H1 (cell line): ENCODE data around the gene RPS6KA5. TPM values are rescaled to one million over a fixed set of nuclear protein-coding genes. Genes with fewer than 3 reads are reported as not detected.

Source experiments
- CTCF ChIA-PET: fragments of 300-600 bp; sonication (Branson Sonifier 250); formaldehyde crosslinking; loops from one replicate; lab custom pipeline; 2021; ENCODE audit not compliant: partially characterized antibody; lab: Charles Lee
- POLR2A ChIA-PET: fragments of 300-600 bp; sonication (Branson Sonifier 250); formaldehyde crosslinking; loops from one replicate; lab custom pipeline; 2021; ENCODE audit warnings: inconsistent platforms; ENCODE audit not compliant: partially characterized antibody; lab: Charles Lee
- DNase-seq, 2 experiments: peaks; one replicate each; pipeline versions ENCODE4 v3.0.0 to v3.0.0-alpha.2; 2010 to 2022; ENCODE audit warnings: low spot score in 2 of 2, low read depth in 1 of 2, mixed read lengths in 1 of 2
- FAIRE-seq: peaks from 2 replicates; lab custom pipeline; 2011; peaks lifted over from hg19 to GRCh38; lab: Jason Lieb, UNC
- H2AFZ ChIP-seq: 2 replicates; pipeline ENCODE4 v1.8.1; 2012; ENCODE audit warnings: low read length, inconsistent platforms
- H2AK5ac ChIP-seq: 2 replicates; pipeline ENCODE4 v1.6.1; 2013; ENCODE audit warnings: low read depth, low read length
- H2BK120ac ChIP-seq: replicated peaks from 2 replicates; pipeline ENCODE3; 2013; ENCODE audit warnings: low read depth, low read length, inconsistent platforms
- H2BK12ac ChIP-seq: 2 replicates; pipeline ENCODE4 v1.6.1; 2013; ENCODE audit warnings: low read depth, low read length
- H2BK15ac ChIP-seq: 2 replicates; pipeline ENCODE4 v1.6.1; 2013; ENCODE audit warnings: low read length
- H2BK20ac ChIP-seq: 2 replicates; pipeline ENCODE4 v1.6.1; 2013; ENCODE audit warnings: low read length
- H2BK5ac ChIP-seq: 2 replicates; pipeline ENCODE4 v1.6.1; 2013; ENCODE audit warnings: low read depth, low read length
- H3K14ac ChIP-seq: 2 replicates; pipeline ENCODE4 v1.6.1; 2013; ENCODE audit warnings: inconsistent platforms; ENCODE audit not compliant: insufficient read length
- H3K18ac ChIP-seq: 2 replicates; pipeline ENCODE4 v1.6.1; 2013; ENCODE audit warnings: low read length; ENCODE audit errors: extremely low read depth
- H3K23ac ChIP-seq: 2 replicates; pipeline ENCODE4 v1.6.1; 2013; ENCODE audit warnings: inconsistent platforms; ENCODE audit not compliant: insufficient read length
- H3K23me2 ChIP-seq: 2 replicates; pipeline ENCODE4 v1.6.1; 2013; ENCODE audit warnings: low read depth, low read length
- H3K27ac ChIP-seq: 2 replicates; pipeline ENCODE4 v1.6.1; 2011; ENCODE audit warnings: low read depth, low read length, inconsistent platforms
- H3K27me3 ChIP-seq, 4 experiments: replicated peaks in 1 of 4; 1 replicate in 1 of 4; 2 replicates in 3 of 4; pipeline versions ENCODE4 v1.6.1 to v1.8.1; 2011 to 2013; ENCODE audit warnings: low read length in 3 of 4, mild to moderate bottlenecking in 3 of 4, inconsistent platforms in 2 of 4, mixed read lengths in 2 of 4, moderate library complexity in 1 of 4; ENCODE audit not compliant: control insufficient read depth in 3 of 4, insufficient read depth in 3 of 4; ENCODE audit errors: extremely low read depth in 1 of 4
- H3K36me3 ChIP-seq, 4 experiments: 2 replicates each; pipeline versions ENCODE4 v1.6.1 to v1.8.1; 2011 to 2013; ENCODE audit warnings: mild to moderate bottlenecking in 4 of 4, low read length in 3 of 4, moderate library complexity in 2 of 4, control low read depth in 1 of 4, inconsistent platforms in 1 of 4; ENCODE audit not compliant: insufficient read depth in 4 of 4, control insufficient read depth in 2 of 4
- H3K4ac ChIP-seq: replicated peaks from 2 replicates; pipeline ENCODE3; 2013; ENCODE audit warnings: low read length, low read depth, mixed read lengths, inconsistent platforms; ENCODE audit not compliant: insufficient read length
- H3K4me1 ChIP-seq, 4 experiments: replicated peaks in 1 of 4; 1 replicate in 1 of 4; 2 replicates in 3 of 4; pipeline versions ENCODE4 v1.6.1 to v1.8.1; 2011 to 2013; ENCODE audit warnings: low read length in 3 of 4, inconsistent platforms in 2 of 4, mixed read lengths in 1 of 4; ENCODE audit not compliant: insufficient read depth in 4 of 4, control insufficient read depth in 3 of 4
- H3K4me2 ChIP-seq, 2 experiments: 2 replicates each; pipeline versions ENCODE4 v1.6.1 to v1.8.1; 2011 to 2013; ENCODE audit warnings: low read depth in 2 of 2, low read length in 2 of 2, control low read depth in 1 of 2, inconsistent platforms in 1 of 2, mild to moderate bottlenecking in 1 of 2; ENCODE audit not compliant: insufficient read depth in 1 of 2
- H3K4me3 ChIP-seq, 4 experiments: fragments of 200-600, 300-600 bp in 1 of 4; sonication (generic), shearing (Covaris generic), sonication (Bioruptor Twin) in 1 of 4; 2 replicates each; pipeline versions ENCODE4 v1.5.1 to v1.8.1; 2011 to 2016; ENCODE audit warnings: low read length in 4 of 4, low read depth in 3 of 4, control low read depth in 2 of 4, inconsistent platforms in 2 of 4, mild to moderate bottlenecking in 2 of 4, mixed read lengths in 1 of 4, moderate library complexity in 1 of 4; ENCODE audit not compliant: insufficient read depth in 2 of 4; ENCODE audit errors: extremely low read depth in 1 of 4
- H3K56ac ChIP-seq: replicated peaks from 2 replicates; pipeline ENCODE3; 2013; ENCODE audit warnings: low read depth, mild to moderate bottlenecking, mixed read lengths, low read length, inconsistent platforms; ENCODE audit not compliant: insufficient read length
- H3K79me1 ChIP-seq: 2 replicates; pipeline ENCODE4 v1.6.1; 2013; ENCODE audit warnings: low read depth, low read length, control low read depth
- H3K79me2 ChIP-seq, 2 experiments: 2 replicates each; pipeline versions ENCODE4 v1.6.1 to v1.8.1; 2012 to 2013; ENCODE audit warnings: low read length in 2 of 2, mild to moderate bottlenecking in 2 of 2, inconsistent platforms in 1 of 2; ENCODE audit not compliant: insufficient read depth in 2 of 2, control insufficient read depth in 1 of 2
- H3K9ac ChIP-seq, 4 experiments: replicated peaks in 1 of 4; 1 replicate in 1 of 4; 2 replicates in 3 of 4; pipeline versions ENCODE4 v1.6.1 to v1.8.1; 2011 to 2013; ENCODE audit warnings: low read depth in 3 of 4, low read length in 3 of 4, control low read depth in 2 of 4, mild to moderate bottlenecking in 2 of 4, moderate library complexity in 2 of 4, inconsistent platforms in 1 of 4; ENCODE audit errors: extremely low read depth in 1 of 4
- H3K9me3 ChIP-seq, 2 experiments: 2 replicates each; pipeline versions ENCODE4 v1.6.1 to v1.8.1; 2012 to 2013; ENCODE audit warnings: mild to moderate bottlenecking in 2 of 2, moderate library complexity in 2 of 2, control low read depth in 1 of 2, inconsistent platforms in 1 of 2, low read depth in 1 of 2, low read length in 1 of 2, mixed read lengths in 1 of 2; ENCODE audit not compliant: insufficient read depth in 2 of 2
- H4K20me1 ChIP-seq, 2 experiments: replicated peaks in 1 of 2; 2 replicates each; pipeline versions ENCODE3 to v1.8.1; 2011 to 2013; ENCODE audit warnings: inconsistent platforms in 2 of 2, low read length in 2 of 2, mild to moderate bottlenecking in 1 of 2; ENCODE audit not compliant: insufficient read depth in 2 of 2, control insufficient read depth in 1 of 2
- H4K5ac ChIP-seq: 2 replicates; pipeline ENCODE4 v1.6.1; 2013; ENCODE audit warnings: low read length, low read depth, mixed read lengths, inconsistent platforms; ENCODE audit not compliant: insufficient read length
- H4K8ac ChIP-seq: 2 replicates; pipeline ENCODE4 v1.8.0; 2013; ENCODE audit warnings: mild to moderate bottlenecking, moderate library complexity, low read length, inconsistent platforms; ENCODE audit not compliant: insufficient read depth; ENCODE audit errors: extremely low read depth
- H4K91ac ChIP-seq: replicated peaks from 2 replicates; pipeline ENCODE3; 2013; ENCODE audit warnings: low read length, mixed read lengths, inconsistent platforms; ENCODE audit not compliant: insufficient read length
- TAF1 ChIP-seq: IDR thresholded peaks from 2 replicates; pipeline ENCODE4 v1.6.1; 2011; ENCODE audit warnings: mild to moderate bottlenecking, low read depth, low read length
- WGBS, 2 experiments: shearing (Covaris generic) in 1 of 2; methylation state at CpG; one replicate each; pipeline versions ENCODE4 v1.1.6 to v1.1.7; 2013 to 2015; ENCODE audit warnings: low lambda C conversion rate in 2 of 2, mixed read lengths in 2 of 2, inconsistent platforms in 1 of 2, low coverage in 1 of 2, missing lambda C conversion rate in 1 of 2; ENCODE audit not compliant: insufficient replicate concordance in 2 of 2, insufficient coverage in 1 of 2, insufficient read length in 1 of 2; ENCODE audit errors: extremely low coverage in 1 of 2, missing lambda C conversion rate in 1 of 2; 5-methylcytosine and 5-hydroxymethylcytosine counted together
- polyA plus RNA-seq, 7 experiments: library from polyadenylated mRNA; depleted of rRNA in 3 of 7; stranded (reverse) in 5 of 7; unstranded in 2 of 7; fragments of >200 nt in 5 of 7; fragments of 200-250 nt in 2 of 7; gene quantifications; 1 replicate in 5 of 7; 2 replicates in 1 of 7; 4 replicates in 1 of 7; pipeline versions ENCODE4 v1.2.1 to v1.2.3, GENCODE V29; 2011 to 2013; ENCODE audit warnings: missing spikeins in 2 of 7, mixed read lengths in 2 of 7
- total RNA-seq: library from RNA; stranded (reverse); fragmentation: NEBNext Ultra II Directional; extraction: Animal tissue kit (Norgen Biotek cat#: 25700); gene quantifications from 2 replicates; pipeline ENCODE4 v1.2.1, GENCODE V29; 2021

The RPS6KA5 gene
- total and polyA plus RNA-seq, 2 of the 8 experiments (the other 6 are each of a cell fraction or from before 2014, with no cell fraction given) = 0.85 to 3.1 TPM

DNA sequence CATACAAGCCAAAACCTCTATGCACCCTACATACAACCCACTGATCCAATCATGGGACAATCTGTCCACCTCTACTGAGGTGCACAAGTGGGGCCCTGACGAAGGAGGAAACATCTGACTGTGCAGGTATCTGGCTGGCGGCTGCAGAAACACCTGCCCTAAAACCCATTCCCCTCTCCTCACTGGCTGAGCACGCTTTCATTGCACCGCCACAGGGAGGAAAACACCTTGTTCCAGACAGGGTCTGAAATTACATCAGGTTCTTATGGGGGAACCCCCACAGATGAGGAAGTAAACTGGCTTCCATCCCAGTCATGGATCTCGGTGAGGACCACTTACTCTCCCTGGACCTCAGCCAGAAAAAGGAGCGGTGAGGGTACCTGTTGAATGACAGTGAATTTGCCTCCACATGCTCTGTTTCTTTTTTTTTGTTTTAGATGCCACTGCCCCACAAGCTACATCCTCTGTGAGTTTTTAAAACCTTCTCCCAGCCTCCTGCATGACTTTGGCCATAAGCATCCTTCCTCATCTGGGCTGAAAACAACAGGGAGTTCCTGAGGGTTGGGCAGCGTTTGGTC lies 29.6 kb upstream of the RPS6KA5 start:
- no peak overlapping the region for H3K18ac ChIP-seq
- H2AFZ ChIP-seq = no peak overlapping the region
- ChIA-PET POLR2A (no interaction called here), CTCF (interaction anchor here (0.8 kb wide), 1 partner anchor 36 kb away, joined by 4 read pairs; no protein-coding TSS in a partner anchor)
- no peak overlapping the region for H3K9ac ChIP-seq
- H3K23ac ChIP-seq = no peak overlapping the region
- H4K91ac ChIP-seq = no peak overlapping the region
- H3K27ac ChIP-seq = no peak overlapping the region
- no peak overlapping the region for H4K8ac ChIP-seq
- H3K4ac ChIP-seq = no peak overlapping the region
- no peak overlapping the region for H3K56ac ChIP-seq
- H3K4me3 ChIP-seq = no peak overlapping the region
- no peak overlapping the region for H3K14ac ChIP-seq
- WGBS, 2 experiments = 98% methylated on average over 7 of the region's 7 CpGs; no CpG with 5 or more reads in 1 of the 2 experiments
- H2BK5ac ChIP-seq = no peak overlapping the region
- H3K27me3 ChIP-seq = no peaks in the 10 kb centered on the region
- DNase-seq = no peak
- no peaks in the 10 kb centered on the region for H3K9me3 ChIP-seq
- no peak overlapping the region for H2BK12ac ChIP-seq
- no peaks in the 10 kb centered on the region for H3K23me2 ChIP-seq
- no peaks in the 10 kb centered on the region for H3K79me2 ChIP-seq
- TF ChIP-seq TAF1 = no peak
- no peaks in the 10 kb centered on the region for H3K36me3 ChIP-seq
- H4K20me1 ChIP-seq = no peaks in the 10 kb centered on the region
- H2AK5ac ChIP-seq = no peak overlapping the region
- H3K4me1 ChIP-seq = no peaks in the 10 kb centered on the region
- FAIRE-seq = no peak
- no peak overlapping the region for H2BK20ac ChIP-seq
- no peaks in the 10 kb centered on the region for H3K79me1 ChIP-seq
- no peak overlapping the region for H4K5ac ChIP-seq
- no peak overlapping the region for H2BK15ac ChIP-seq
- no peak overlapping the region for H3K4me2 ChIP-seq
- H2BK120ac ChIP-seq = no peak overlapping the region
